ENCODE data around the gene IL1RAPL1.

IL1RAPL1 gene

GRCh38 chrX:29553542-29553941 lies 966.3 kb downstream of the IL1RAPL1 start:
- no peak for DNase-seq

- no peak for DNase-seq
These were observed 968.3 kb downstream of the IL1RAPL1 start for GRCh38 chrX:29555465-29556091.

GRCh38 chrX:29560065-29560464 lies 972.8 kb downstream of the IL1RAPL1 start:
- DNase-seq = no peak

- DNase-seq = no peak
These were observed 974.2 kb downstream of the IL1RAPL1 start for GRCh38 chrX:29561417-29561816.

- no peak for DNase-seq
These were observed 993.3 kb downstream of the IL1RAPL1 start for GRCh38 chrX:29580560-29580959.

GRCh38 chrX:29581223-29581622 lies 994.0 kb downstream of the IL1RAPL1 start:
- DNase-seq = no peak

GRCh38 chrX:29587107-29587506 lies 999.9 kb downstream of the IL1RAPL1 start:
- DNase-seq = no peak

- DNase-seq = no peak
These were observed 1003.7 kb downstream of the IL1RAPL1 start for GRCh38 chrX:29590921-29591320.

GRCh38 chrX:29604381-29604780 lies 1017.1 kb downstream of the IL1RAPL1 start:
- no peak for DNase-seq

- no peak for DNase-seq
These were observed 1030.0 kb downstream of the IL1RAPL1 start for GRCh38 chrX:29617276-29617675.

- no peak for DNase-seq
These were observed 1030.5 kb downstream of the IL1RAPL1 start for GRCh38 chrX:29617725-29618124.

- DNase-seq = no peak
These were observed 1040.6 kb downstream of the IL1RAPL1 start for GRCh38 chrX:29627833-29628232.

GRCh38 chrX:29634516-29634915 lies 1047.3 kb downstream of the IL1RAPL1 start:
- no peak for DNase-seq

- no peak for DNase-seq
These were observed 1049.1 kb downstream of the IL1RAPL1 start for GRCh38 chrX:29636331-29636730.

GRCh38 chrX:29640106-29640505 lies 1052.9 kb downstream of the IL1RAPL1 start:
- DNase-seq = no peak

- DNase-seq = no peak
These were observed 1054.2 kb downstream of the IL1RAPL1 start for GRCh38 chrX:29641461-29641860.

GRCh38 chrX:29643181-29643580 lies 1055.9 kb downstream of the IL1RAPL1 start:
- DNase-seq = no peak

- DNase-seq = no peak
These were observed 1060.9 kb downstream of the IL1RAPL1 start for GRCh38 chrX:29648161-29648560.

- DNase-seq = no peak
These were observed 1065.2 kb downstream of the IL1RAPL1 start for GRCh38 chrX:29652484-29652883.

GRCh38 chrX:29653721-29654120 lies 1066.5 kb downstream of the IL1RAPL1 start:
- no peak for DNase-seq

GRCh38 chrX:29659911-29660310 lies 1072.7 kb downstream of the IL1RAPL1 start:
- DNase-seq = no peak

- no peak for DNase-seq
These were observed 1074.0 kb downstream of the IL1RAPL1 start for GRCh38 chrX:29661290-29661689.

GRCh38 chrX:29662101-29662500 lies 1074.9 kb downstream of the IL1RAPL1 start:
- no peak for DNase-seq

GRCh38 chrX:29662759-29663503 lies 1075.7 kb downstream of the IL1RAPL1 start:
- no peak for DNase-seq

- no peak for DNase-seq
These were observed 1078.3 kb downstream of the IL1RAPL1 start for GRCh38 chrX:29665532-29665931.
